Superior temporal gyrus (tissue), 1 donor: ENCODE results near the gene BATF3.

Experiments used
- DNase-seq: peaks from one replicate; pipeline ENCODE4 v3.0.0-alpha.2; 2016; ENCODE audit errors: extremely low spot score

Gene BATF3

GRCh38 chr1:212684521-212685090 is 15.0 kb downstream of the BATF3 start:
- no peak for DNase-seq

GRCh38 chr1:212684076-212684475 is 15.6 kb downstream of the BATF3 start:
- DNase-seq: no peak

- no peak for DNase-seq
These were observed 16.3 kb downstream of the BATF3 start for GRCh38 chr1:212683357-212683722.

- DNase-seq: no peak
These were observed 18.8 kb downstream of the BATF3 start for GRCh38 chr1:212680680-212681389.

- no peak for DNase-seq
These were observed 20.9 kb downstream of the BATF3 start for GRCh38 chr1:212678456-212679410.

- no peak for DNase-seq
These were observed 22.1 kb downstream of the BATF3 start for GRCh38 chr1:212677573-212677972.

- no peak for DNase-seq
These were observed 22.5 kb downstream of the BATF3 start for GRCh38 chr1:212677136-212677535.

GRCh38 chr1:212675675-212676074 is 24.0 kb downstream of the BATF3 start:
- no peak for DNase-seq

GRCh38 chr1:212674872-212675271 is 24.8 kb downstream of the BATF3 start:
- DNase-seq: no peak

- peak; percentile 61 for DNase-seq
These were observed 28.2 kb downstream of the BATF3 start for GRCh38 chr1:212671342-212672031.

GRCh38 chr1:212670882-212671281 is 28.8 kb downstream of the BATF3 start:
- no peak for DNase-seq

GRCh38 chr1:212670301-212670700 is 29.3 kb downstream of the BATF3 start:
- DNase-seq: no peak

- no peak for DNase-seq
These were observed 30.0 kb downstream of the BATF3 start for GRCh38 chr1:212669600-212669999.

GRCh38 chr1:212669102-212669501 is 30.5 kb downstream of the BATF3 start:
- DNase-seq: no peak

GRCh38 chr1:212668477-212668876 is 31.2 kb downstream of the BATF3 start:
- DNase-seq: no peak

GRCh38 chr1:212667223-212668139 is 32.2 kb downstream of the BATF3 start:
- peak; percentile 56 for DNase-seq

- DNase-seq: no peak
These were observed 33.4 kb downstream of the BATF3 start for GRCh38 chr1:212666116-212666775.

- peak; percentile 77 for DNase-seq
These were observed 34.2 kb downstream of the BATF3 start for GRCh38 chr1:212665241-212666115.
